Fibroblast of the aortic adventitia (primary cell): ENCODE measurements around the gene GABARAPL2. TPM values are rescaled to one million over a fixed set of nuclear protein-coding genes. Genes with fewer than 3 reads are reported as not detected.
"Not testable (repeated sequence)": the region's sequence is repeated elsewhere in the genome, so short reads cannot be mapped to it uniquely, and the experiment has no call there.

Experiments
- DNase-seq: peaks from one replicate; pipeline ENCODE4 v3.0.0-alpha.2; 2010; ENCODE audit warnings: low read depth
- H3K4me3 ChIP-seq: 2 replicates; pipeline ENCODE4 v1.5.1; 2011; ENCODE audit warnings: low read depth, mild to moderate bottlenecking, control low read depth, low read length, moderate library complexity
- CTCF ChIP-seq: IDR thresholded peaks from 2 replicates; pipeline ENCODE4 v1.5.1; 2011; ENCODE audit warnings: mild to moderate bottlenecking, low read length, control low read depth, inconsistent platforms; ENCODE audit not compliant: insufficient read depth
- total RNA-seq: library from RNA; depleted of rRNA; stranded (reverse); fragments of >200 nt; gene quantifications from 2 replicates; pipeline ENCODE4 v1.2.3, GENCODE V29; 2012; ENCODE audit warnings: low replicate concordance

The GABARAPL2 gene
- total RNA-seq, 1 donor: 46.5 TPM

- no peak overlapping the region for H3K4me3 ChIP-seq
- TF ChIP-seq CTCF: no peak
- no peak for DNase-seq
Measured at GRCh38 chr16:75541236-75541635, 24.9 kb upstream of the GABARAPL2 start.

GRCh38 chr16:75542462-75542861 lies 23.7 kb upstream of the GABARAPL2 start:
- not testable (repeated sequence) for H3K4me3 ChIP-seq, DNase-seq

GRCh38 chr16:75545879-75546278 lies 20.3 kb upstream of the GABARAPL2 start:
- DNase-seq, H3K4me3 ChIP-seq: not testable (repeated sequence)

GRCh38 chr16:75546293-75546692 lies 19.9 kb upstream of the GABARAPL2 start:
- no peak overlapping the region for H3K4me3 ChIP-seq
- DNase-seq: no peak
- TF ChIP-seq CTCF: no peak

GRCh38 chr16:75548456-75548855 lies 17.7 kb upstream of the GABARAPL2 start:
- not testable (repeated sequence) for DNase-seq, H3K4me3 ChIP-seq

- peak; percentile 50 for TF ChIP-seq CTCF
- DNase-seq: peak; percentile 29
- no peak overlapping the region for H3K4me3 ChIP-seq
Measured at GRCh38 chr16:75550211-75550662, 15.9 kb upstream of the GABARAPL2 start.

GRCh38 chr16:75552951-75553350 lies 13.2 kb upstream of the GABARAPL2 start:
- peak; percentile 33 for DNase-seq
- no peak overlapping the region for H3K4me3 ChIP-seq
- TF ChIP-seq CTCF: no peak

GRCh38 chr16:75555213-75555706 lies 10.9 kb upstream of the GABARAPL2 start:
- H3K4me3 ChIP-seq: peak overlapping the region; percentile 81
- TF ChIP-seq CTCF: no peak
- peak; percentile 87 for DNase-seq
